ENCODE data around the gene AUTS2.

The AUTS2 gene

DNA sequence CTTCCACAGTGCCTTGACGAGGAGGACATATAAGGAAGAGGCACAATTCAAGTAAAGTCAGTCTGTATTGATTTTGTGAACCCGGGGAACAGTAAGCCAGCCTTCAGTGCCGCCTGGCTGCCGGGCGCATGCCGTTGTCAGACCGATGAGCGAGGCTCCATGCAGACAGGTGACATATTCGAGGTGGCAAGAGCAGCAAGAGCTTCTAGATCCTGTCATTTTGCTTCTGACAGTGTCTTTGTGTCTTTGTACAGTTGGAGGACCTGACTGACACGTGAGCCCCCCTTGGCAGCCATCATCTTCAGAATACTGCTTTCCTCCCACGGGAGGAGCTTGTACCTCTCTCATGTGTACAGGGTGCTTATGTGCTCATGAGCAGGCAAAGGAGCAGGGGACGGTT is 1146.2 kb downstream of the AUTS2 start:
- Histone ChIP-seq H3K27ac (ENCODE audit: low read depth, low read length) (no peak overlapping the region), H3K27me3 (ENCODE audit: control insufficient read depth, insufficient read depth, low read length) (no peaks in the 10 kb centered on the region), H3K9ac (ENCODE audit: low read length) (no peak overlapping the region), H3K4me3 (ENCODE audit: low read length) (no peak overlapping the region), H3K36me3 (ENCODE audit: control insufficient read depth, insufficient read depth, low read length) (no peaks in the 10 kb centered on the region), H3K4me1 (ENCODE audit: control insufficient read depth, insufficient read depth, low read length) (no peaks in the 10 kb centered on the region)

DNA sequence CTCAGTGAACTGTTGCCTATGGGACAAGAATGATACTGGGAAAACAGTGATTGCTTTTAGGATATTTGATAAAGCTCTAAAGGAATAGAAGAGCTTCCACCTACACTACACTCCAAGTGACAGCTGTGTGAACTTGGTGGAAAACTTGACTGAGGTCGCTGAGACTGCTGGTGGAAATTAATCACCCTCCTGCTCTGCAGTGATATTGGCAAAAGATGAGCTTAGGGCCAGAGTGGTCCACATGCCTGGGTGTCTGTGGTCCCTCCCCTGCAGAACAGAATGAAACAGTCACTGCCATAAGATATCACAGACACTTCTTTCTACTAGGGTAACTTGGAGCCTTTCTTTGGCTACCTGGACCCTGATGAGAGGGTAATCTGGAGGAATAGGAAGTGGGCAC is 1151.6 kb downstream of the AUTS2 start:
- Histone ChIP-seq H3K36me3 (ENCODE audit: control insufficient read depth, insufficient read depth, low read length) (no peaks in the 10 kb centered on the region), H3K4me3 (ENCODE audit: low read length) (no peak overlapping the region)

DNA sequence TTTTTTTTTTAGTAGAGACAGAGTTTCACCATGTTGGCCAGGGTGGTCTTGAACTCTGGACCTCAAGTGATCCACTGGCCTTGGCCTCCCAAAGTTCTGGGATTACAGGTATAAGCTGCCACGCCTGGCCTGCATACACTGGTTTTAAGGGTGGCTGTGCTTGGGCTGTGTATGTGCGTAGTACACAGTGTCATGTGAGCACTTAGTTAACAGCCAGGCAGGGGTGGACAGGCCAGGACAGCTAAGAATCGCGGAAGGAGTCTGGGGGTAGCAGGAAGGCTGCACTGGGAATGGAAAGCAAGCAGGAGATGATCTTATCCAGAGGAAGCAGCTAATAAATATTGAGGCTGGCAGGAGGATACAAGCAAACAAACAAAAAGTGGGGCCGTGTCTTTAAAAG is 1153.6 kb downstream of the AUTS2 start:
- Histone ChIP-seq H3K9ac (ENCODE audit: low read length) (no peak overlapping the region), H3K27ac (ENCODE audit: low read depth, low read length) (no peak overlapping the region), H3K36me3 (ENCODE audit: control insufficient read depth, insufficient read depth, low read length) (no peaks in the 10 kb centered on the region)

More for the DNA sequence above, 1151.6 kb downstream of the AUTS2 start:
- Histone ChIP-seq H3K9ac (ENCODE audit: low read length) (no peak overlapping the region), H3K27ac (ENCODE audit: low read depth, low read length) (no peak overlapping the region), H3K4me1 (ENCODE audit: control insufficient read depth, insufficient read depth, low read length) (no peaks in the 10 kb centered on the region), H3K27me3 (ENCODE audit: control insufficient read depth, insufficient read depth, low read length) (no peaks in the 10 kb centered on the region)

DNA sequence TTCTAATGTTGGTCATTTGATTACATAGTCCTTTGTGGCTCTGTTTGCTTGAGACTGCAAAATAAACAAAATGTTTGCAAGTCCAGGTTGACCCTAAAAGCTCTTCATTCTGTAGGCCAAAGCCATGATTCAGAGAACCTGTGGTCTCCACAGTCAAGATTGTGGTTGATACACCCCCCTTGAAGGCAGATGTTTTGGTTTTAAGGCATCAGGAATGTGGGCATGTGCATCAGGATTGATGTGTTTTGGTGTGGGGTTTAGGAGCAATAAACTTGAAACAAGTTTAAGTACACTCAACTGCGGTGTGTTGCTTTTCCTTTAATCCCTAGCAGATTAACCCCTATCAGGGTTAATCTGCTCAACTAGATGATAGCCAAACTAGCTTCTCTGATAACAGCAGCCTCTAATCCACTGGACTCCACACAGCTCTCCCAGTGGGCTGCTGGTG is 1154.5 kb downstream of the AUTS2 start:
- H3K4me1 ChIP-seq (ENCODE audit: control insufficient read depth, insufficient read depth, low read length) = no peaks in the 10 kb centered on the region
- H3K27me3 ChIP-seq (ENCODE audit: control insufficient read depth, insufficient read depth, low read length) = no peaks in the 10 kb centered on the region
- H3K27ac ChIP-seq (ENCODE audit: low read depth, low read length) = no peak overlapping the region
- no peak overlapping the region for H3K9ac ChIP-seq (ENCODE audit: low read length)
- H3K4me3 ChIP-seq (ENCODE audit: low read length) = no peak overlapping the region
- H3K36me3 ChIP-seq (ENCODE audit: control insufficient read depth, insufficient read depth, low read length) = no peaks in the 10 kb centered on the region

More for the DNA sequence above, 1153.6 kb downstream of the AUTS2 start:
- H3K4me3 ChIP-seq (ENCODE audit: low read length) = no peak overlapping the region
- H3K4me1 ChIP-seq (ENCODE audit: control insufficient read depth, insufficient read depth, low read length) = no peaks in the 10 kb centered on the region
- H3K27me3 ChIP-seq (ENCODE audit: control insufficient read depth, insufficient read depth, low read length) = no peaks in the 10 kb centered on the region

DNA sequence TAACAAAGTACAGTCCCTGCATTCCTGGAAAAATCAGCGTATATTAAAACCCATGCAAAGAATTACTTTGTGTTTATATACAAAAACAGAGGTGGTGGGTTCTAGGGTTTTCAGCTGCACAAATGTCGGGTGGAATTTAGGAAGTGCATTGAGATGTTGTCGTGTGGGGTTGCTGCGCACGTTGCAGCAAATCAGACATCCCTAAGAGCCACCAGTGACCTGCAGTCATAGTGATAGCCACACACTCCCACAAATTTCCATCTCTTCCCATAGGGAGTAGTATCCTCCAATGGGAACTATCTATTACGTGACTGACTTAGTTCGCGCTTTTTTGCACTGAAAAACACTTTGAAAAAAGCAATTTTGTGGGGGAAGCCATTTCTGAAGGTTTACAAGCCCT is 1158.5 kb downstream of the AUTS2 start:
- no peaks in the 10 kb centered on the region for H3K4me1 ChIP-seq (ENCODE audit: control insufficient read depth, insufficient read depth, low read length)
- no peak overlapping the region for H3K27ac ChIP-seq (ENCODE audit: low read depth, low read length)
- no peak overlapping the region for H3K9ac ChIP-seq (ENCODE audit: low read length)
- no peaks in the 10 kb centered on the region for H3K36me3 ChIP-seq (ENCODE audit: control insufficient read depth, insufficient read depth, low read length)
- no peaks in the 10 kb centered on the region for H3K27me3 ChIP-seq (ENCODE audit: control insufficient read depth, insufficient read depth, low read length)
- no peak overlapping the region for H3K4me3 ChIP-seq (ENCODE audit: low read length)

DNA sequence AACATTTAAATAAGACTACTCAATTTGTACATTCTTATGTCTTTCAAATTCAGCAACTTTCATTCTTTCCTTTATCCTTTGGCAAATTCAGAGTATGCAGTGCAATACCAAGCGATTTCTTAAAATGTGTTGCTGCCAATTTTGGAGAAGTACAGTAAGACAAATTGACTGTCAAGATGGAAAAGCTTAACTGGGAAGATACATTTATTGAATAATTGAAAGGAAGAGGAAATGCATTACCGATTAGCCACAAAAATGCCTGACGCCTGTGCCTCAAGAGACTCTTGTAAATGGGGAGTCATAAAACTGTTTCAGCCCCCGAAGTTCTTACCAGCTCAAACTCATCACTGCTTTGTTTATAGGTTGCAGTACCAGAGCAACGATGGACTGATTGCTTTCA is 1160.4 kb downstream of the AUTS2 start:
- no peak overlapping the region for H3K27ac ChIP-seq (ENCODE audit: low read depth, low read length)
- H3K4me3 ChIP-seq (ENCODE audit: low read length) = no peak overlapping the region
- H3K27me3 ChIP-seq (ENCODE audit: control insufficient read depth, insufficient read depth, low read length) = no peaks in the 10 kb centered on the region
- H3K36me3 ChIP-seq (ENCODE audit: control insufficient read depth, insufficient read depth, low read length) = no peaks in the 10 kb centered on the region
- H3K9ac ChIP-seq (ENCODE audit: low read length) = no peak overlapping the region
- no peaks in the 10 kb centered on the region for H3K4me1 ChIP-seq (ENCODE audit: control insufficient read depth, insufficient read depth, low read length)

DNA sequence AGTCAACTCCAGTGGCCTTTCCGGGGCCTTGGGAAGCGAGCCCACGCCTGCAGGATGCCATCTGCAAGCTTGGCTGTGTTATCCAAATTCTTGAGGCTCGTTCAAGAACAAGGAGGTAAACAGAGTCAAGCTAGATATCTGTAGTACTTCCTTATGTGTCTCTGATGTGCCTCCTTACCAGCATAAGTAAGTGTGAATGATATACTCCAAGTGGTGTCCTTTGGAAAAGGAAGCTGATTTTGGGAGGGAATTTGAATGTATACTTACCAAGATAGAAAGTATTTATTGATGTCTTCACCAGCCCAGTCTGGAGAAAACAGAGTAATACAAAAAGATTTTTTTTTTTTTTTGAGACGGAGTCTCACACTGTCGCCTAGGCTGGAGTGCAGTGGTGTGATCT is 1161.4 kb downstream of the AUTS2 start:
- no peak overlapping the region for H3K4me3 ChIP-seq (ENCODE audit: low read length)
- no peak overlapping the region for H3K9ac ChIP-seq (ENCODE audit: low read length)
- H3K27ac ChIP-seq (ENCODE audit: low read depth, low read length) = no peak overlapping the region
- no peaks in the 10 kb centered on the region for H3K4me1 ChIP-seq (ENCODE audit: control insufficient read depth, insufficient read depth, low read length)
- H3K27me3 ChIP-seq (ENCODE audit: control insufficient read depth, insufficient read depth, low read length) = no peaks in the 10 kb centered on the region
- no peaks in the 10 kb centered on the region for H3K36me3 ChIP-seq (ENCODE audit: control insufficient read depth, insufficient read depth, low read length)

DNA sequence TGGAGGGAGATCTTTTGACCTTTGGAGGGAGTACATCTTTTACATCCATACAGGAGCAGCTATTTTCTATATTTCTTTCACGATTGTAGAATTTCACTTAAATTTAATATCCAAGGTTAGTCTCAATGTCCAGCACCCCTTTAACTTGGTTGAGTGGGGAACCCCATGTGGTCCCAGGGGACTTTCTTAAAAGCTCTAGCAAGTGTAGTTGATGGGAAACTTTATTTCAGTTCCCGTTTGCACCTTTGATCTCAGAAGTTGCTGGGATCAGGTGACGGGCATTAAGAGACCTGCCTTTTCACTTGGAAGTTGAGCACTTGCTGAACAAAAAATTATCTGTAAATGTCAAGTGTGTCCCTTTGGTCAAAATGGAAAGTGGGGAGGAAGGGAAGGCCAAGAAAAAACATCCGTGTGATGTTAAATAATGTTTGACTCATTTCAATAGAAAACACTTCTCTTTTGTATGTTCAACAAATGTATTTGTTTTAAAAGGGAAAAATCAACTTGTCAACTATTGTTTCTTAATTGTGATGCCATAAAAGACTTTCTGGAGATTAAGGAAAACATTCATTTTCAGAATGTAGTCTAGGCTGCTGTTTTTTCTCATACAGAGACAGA is 1163.5 kb downstream of the AUTS2 start:
- no peaks in the 10 kb centered on the region for H3K4me1 ChIP-seq (ENCODE audit: control insufficient read depth, insufficient read depth, low read length)
- no peak overlapping the region for H3K4me3 ChIP-seq (ENCODE audit: low read length)
- H3K27me3 ChIP-seq (ENCODE audit: control insufficient read depth, insufficient read depth, low read length) = no peaks in the 10 kb centered on the region
- no peak overlapping the region for H3K9ac ChIP-seq (ENCODE audit: low read length)
- peaks cover 4% of the 10 kb centered on the region for H3K36me3 ChIP-seq (ENCODE audit: control insufficient read depth, insufficient read depth, low read length)
- H3K27ac ChIP-seq (ENCODE audit: low read depth, low read length) = no peak overlapping the region

DNA sequence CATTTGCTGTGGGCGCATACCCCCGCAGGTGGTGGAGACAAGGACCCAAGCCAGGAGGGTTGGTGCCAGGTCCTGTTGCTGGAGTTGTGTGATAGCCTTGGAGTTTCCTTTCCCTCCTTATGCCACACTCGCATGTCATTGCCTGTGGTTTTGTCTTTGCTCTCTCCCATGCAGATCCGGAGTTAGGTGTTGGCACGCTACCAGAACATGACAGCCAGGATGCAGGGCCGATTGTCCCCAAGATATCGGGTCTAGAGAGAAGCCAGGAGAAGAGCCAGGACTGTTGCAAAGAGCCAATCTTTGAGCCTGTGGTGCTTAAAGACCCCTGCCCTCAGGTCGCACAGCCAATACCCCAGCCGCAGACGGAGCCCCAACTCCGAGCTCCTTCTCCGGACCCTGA is 1164.4 kb downstream of the AUTS2 start:
- H3K4me1 ChIP-seq (ENCODE audit: control insufficient read depth, insufficient read depth, low read length) = no peaks in the 10 kb centered on the region
- no peak overlapping the region for H3K4me3 ChIP-seq (ENCODE audit: low read length)
- H3K27ac ChIP-seq (ENCODE audit: low read depth, low read length) = no peak overlapping the region
- peaks cover 8% of the 10 kb centered on the region for H3K36me3 ChIP-seq (ENCODE audit: control insufficient read depth, insufficient read depth, low read length)
- H3K27me3 ChIP-seq (ENCODE audit: control insufficient read depth, insufficient read depth, low read length) = no peaks in the 10 kb centered on the region
- no peak overlapping the region for H3K9ac ChIP-seq (ENCODE audit: low read length)

DNA sequence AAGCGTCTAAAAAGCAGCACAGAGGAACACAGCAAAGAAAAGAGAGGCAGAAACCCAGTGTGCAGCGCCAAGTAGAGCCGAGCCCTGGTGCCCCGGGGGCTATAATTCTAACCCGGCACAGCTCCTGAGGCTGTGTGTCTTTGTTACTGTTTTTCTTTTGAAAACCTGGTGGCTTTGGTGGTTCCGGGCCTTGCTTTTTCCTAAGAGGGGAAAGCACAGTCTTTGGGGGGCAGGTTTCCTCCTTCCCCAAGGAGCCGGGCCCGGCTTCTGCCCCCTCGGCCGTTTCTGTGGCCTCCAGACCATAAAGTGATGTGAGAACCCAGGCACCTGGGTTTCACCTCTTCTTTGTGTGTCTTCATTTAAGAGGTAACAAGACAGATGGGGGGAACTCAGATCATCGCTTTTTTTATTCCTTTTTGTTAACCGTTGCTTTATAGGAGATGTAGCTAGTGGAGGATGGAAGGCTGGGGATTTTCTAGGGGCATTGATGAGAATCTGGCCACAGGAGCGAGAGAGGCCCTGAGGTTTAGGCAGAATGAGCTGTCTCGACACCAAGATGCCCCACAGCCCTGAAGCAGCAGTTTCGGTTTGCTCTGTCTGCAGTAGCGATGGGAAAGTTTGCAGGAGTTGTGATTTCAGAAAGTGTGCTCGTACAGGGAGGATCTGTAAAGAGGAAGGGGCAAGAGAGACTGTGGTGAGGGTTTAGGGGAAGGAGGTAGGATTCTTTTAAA is 1165.9 kb downstream of the AUTS2 start:
- no peak overlapping the region for H3K9ac ChIP-seq (ENCODE audit: low read length)
- no peak overlapping the region for H3K4me3 ChIP-seq (ENCODE audit: low read length)

DNA sequence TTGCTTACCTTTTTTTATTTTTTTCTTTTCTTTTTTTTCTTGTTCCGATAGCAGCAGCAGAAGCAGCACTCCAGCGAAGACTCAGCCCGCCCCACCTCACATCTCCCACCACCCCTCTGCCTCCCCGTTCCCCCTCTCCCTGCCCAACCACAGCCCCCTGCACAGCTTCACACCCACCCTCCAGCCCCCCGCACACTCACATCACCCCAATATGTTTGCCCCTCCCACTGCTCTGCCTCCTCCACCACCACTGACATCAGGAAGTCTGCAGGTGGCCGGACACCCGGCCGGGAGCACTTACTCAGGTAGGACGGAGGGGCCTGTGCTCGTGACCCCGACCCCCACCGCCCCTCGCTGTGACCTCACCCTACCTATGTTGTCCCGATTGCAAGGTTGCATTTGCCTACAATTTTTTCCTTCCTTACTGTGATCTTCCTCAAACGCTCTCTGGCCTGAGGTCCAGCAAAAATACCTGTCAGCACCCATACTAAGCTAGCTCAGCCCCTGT is 1166.5 kb downstream of the AUTS2 start:
- no peaks in the 10 kb centered on the region for H3K27me3 ChIP-seq (ENCODE audit: control insufficient read depth, insufficient read depth, low read length)
- no peak overlapping the region for H3K4me3 ChIP-seq (ENCODE audit: low read length)
- no peaks in the 10 kb centered on the region for H3K4me1 ChIP-seq (ENCODE audit: control insufficient read depth, insufficient read depth, low read length)
- H3K27ac ChIP-seq (ENCODE audit: low read depth, low read length) = no peak overlapping the region
- peaks cover 10% of the 10 kb centered on the region for H3K36me3 ChIP-seq (ENCODE audit: control insufficient read depth, insufficient read depth, low read length)
- no peak overlapping the region for H3K9ac ChIP-seq (ENCODE audit: low read length)

More for the DNA sequence above, 1165.9 kb downstream of the AUTS2 start:
- Histone ChIP-seq H3K4me1 (ENCODE audit: control insufficient read depth, insufficient read depth, low read length) (no peaks in the 10 kb centered on the region), H3K27ac (ENCODE audit: low read depth, low read length) (no peak overlapping the region), H3K27me3 (ENCODE audit: control insufficient read depth, insufficient read depth, low read length) (no peaks in the 10 kb centered on the region), H3K36me3 (ENCODE audit: control insufficient read depth, insufficient read depth, low read length) (peaks cover 10% of the 10 kb centered on the region)

DNA sequence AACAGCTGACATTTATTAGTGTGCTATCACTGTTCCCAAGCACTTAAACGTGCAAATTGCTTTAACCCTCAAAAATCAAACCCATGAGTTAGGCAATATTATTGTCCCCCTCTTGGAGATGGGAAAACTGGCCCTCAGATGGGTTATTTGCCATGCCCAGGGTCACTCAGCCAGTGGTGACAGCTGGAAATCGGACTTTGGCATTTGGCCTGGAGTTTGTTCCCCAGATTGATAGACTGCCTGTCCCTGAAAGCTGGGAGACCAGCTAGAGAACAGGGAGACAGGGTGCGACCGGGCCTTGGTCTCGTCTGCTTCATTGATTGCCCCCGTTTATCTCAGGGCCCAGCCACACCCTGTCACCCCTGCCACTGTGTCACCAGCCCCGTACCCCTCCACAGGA is 1167.4 kb downstream of the AUTS2 start:
- Histone ChIP-seq H3K9ac (ENCODE audit: low read length) (no peak overlapping the region), H3K27ac (ENCODE audit: low read depth, low read length) (no peak overlapping the region), H3K27me3 (ENCODE audit: control insufficient read depth, insufficient read depth, low read length) (no peaks in the 10 kb centered on the region), H3K4me1 (ENCODE audit: control insufficient read depth, insufficient read depth, low read length) (no peaks in the 10 kb centered on the region), H3K36me3 (ENCODE audit: control insufficient read depth, insufficient read depth, low read length) (peaks cover 10% of the 10 kb centered on the region), H3K4me3 (ENCODE audit: low read length) (no peak overlapping the region)

DNA sequence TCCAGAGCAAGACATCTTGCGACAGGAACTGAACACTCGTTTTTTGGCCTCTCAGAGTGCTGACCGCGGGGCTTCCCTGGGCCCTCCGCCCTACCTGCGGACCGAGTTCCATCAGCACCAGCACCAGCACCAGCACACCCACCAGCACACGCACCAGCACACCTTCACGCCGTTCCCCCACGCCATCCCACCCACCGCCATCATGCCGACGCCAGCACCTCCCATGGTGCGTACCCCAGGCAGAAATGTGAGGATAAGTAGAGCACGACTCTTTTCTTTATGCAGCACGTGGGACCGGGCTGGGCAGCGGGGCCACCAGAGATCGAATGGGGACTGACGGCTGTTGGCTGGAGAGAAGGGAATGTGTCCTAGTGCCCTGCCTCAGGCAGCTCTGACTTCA is 1167.8 kb downstream of the AUTS2 start:
- Histone ChIP-seq H3K27me3 (ENCODE audit: control insufficient read depth, insufficient read depth, low read length) (no peaks in the 10 kb centered on the region), H3K27ac (ENCODE audit: low read depth, low read length) (no peak overlapping the region), H3K4me1 (ENCODE audit: control insufficient read depth, insufficient read depth, low read length) (no peaks in the 10 kb centered on the region), H3K36me3 (ENCODE audit: control insufficient read depth, insufficient read depth, low read length) (peaks cover 10% of the 10 kb centered on the region), H3K4me3 (ENCODE audit: low read length) (no peak overlapping the region), H3K9ac (ENCODE audit: low read length) (no peak overlapping the region)

Measured in rectal smooth muscle tissue (tissue), 1 donor.